Measurements from ENCODE around the gene ZNF648.

ZNF648 gene

DNA sequence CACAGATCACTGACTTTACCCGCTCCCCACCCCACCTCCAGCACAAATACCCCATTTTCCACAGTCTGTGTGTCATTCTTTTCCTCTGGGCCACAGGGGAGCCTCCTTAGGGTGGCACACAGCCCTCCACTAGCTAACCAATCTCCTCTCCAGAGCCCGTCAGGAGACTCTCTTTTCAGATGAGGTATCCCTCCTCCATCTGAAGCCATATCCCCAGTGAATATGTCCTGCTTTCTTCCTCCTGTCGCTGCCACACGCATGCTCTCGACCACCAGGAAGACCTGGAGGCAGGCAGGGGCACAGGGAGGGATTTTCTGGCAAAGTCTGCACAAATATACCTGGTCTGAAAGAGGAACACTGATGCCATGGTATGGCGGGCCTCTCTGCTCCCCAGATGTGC is 635 bp downstream of the ZNF648 start:
- TF ChIP-seq SIN3A (IDR thresholded peaks at IDR 0.05; ENCODE audit: borderline replicate concordance, insufficient read depth, low read length): no peak
- no peak for TF ChIP-seq FOXP2 (optimal IDR thresholded peaks at IDR 0.05; ENCODE audit: borderline replicate concordance, extremely low read depth, extremely low read length, insufficient read depth)
- no peak for TF ChIP-seq REST (IDR thresholded peaks at IDR 0.05; ENCODE audit: insufficient read depth in 1 of 2, low read depth in 2 of 2, low read length in 2 of 2)
- TF ChIP-seq TAF1 (IDR thresholded peaks at IDR 0.05; ENCODE audit: borderline replicate concordance, insufficient read depth, low read length): no peak
- no peak for TF ChIP-seq POLR2AphosphoS5 (IDR thresholded peaks at IDR 0.05; ENCODE audit: low read depth, low read length)

DNA sequence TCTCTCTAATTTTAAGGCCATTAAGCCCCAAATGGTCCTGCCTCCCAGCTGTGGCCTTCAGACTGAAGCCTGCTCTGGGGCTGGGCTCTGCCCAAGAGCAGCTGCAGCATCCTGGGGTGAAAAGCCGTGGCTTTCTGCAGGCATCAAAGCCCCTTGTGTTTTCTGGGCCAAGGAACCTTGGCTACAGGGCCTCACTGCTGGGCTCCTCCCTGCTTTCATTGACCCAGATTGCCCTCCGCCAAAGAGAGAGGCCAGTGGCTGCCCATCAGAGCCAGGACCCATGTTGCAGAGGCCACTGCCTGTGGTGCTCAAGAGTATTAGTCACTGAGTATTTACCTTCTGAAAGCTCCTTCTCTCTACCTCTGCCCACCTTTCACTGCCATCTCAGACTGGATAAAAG is 1.6 kb downstream of the ZNF648 start:
- TF ChIP-seq SIN3A (IDR thresholded peaks at IDR 0.05; ENCODE audit: borderline replicate concordance, insufficient read depth, low read length): no peak
- TF ChIP-seq POLR2AphosphoS5 (IDR thresholded peaks at IDR 0.05; ENCODE audit: low read depth, low read length): no peak
- no peak for TF ChIP-seq REST (IDR thresholded peaks at IDR 0.05; ENCODE audit: insufficient read depth in 1 of 2, low read depth in 2 of 2, low read length in 2 of 2)
- TF ChIP-seq TAF1 (IDR thresholded peaks at IDR 0.05; ENCODE audit: borderline replicate concordance, insufficient read depth, low read length): no peak
- no peak for TF ChIP-seq FOXP2 (optimal IDR thresholded peaks at IDR 0.05; ENCODE audit: borderline replicate concordance, extremely low read depth, extremely low read length, insufficient read depth)

DNA sequence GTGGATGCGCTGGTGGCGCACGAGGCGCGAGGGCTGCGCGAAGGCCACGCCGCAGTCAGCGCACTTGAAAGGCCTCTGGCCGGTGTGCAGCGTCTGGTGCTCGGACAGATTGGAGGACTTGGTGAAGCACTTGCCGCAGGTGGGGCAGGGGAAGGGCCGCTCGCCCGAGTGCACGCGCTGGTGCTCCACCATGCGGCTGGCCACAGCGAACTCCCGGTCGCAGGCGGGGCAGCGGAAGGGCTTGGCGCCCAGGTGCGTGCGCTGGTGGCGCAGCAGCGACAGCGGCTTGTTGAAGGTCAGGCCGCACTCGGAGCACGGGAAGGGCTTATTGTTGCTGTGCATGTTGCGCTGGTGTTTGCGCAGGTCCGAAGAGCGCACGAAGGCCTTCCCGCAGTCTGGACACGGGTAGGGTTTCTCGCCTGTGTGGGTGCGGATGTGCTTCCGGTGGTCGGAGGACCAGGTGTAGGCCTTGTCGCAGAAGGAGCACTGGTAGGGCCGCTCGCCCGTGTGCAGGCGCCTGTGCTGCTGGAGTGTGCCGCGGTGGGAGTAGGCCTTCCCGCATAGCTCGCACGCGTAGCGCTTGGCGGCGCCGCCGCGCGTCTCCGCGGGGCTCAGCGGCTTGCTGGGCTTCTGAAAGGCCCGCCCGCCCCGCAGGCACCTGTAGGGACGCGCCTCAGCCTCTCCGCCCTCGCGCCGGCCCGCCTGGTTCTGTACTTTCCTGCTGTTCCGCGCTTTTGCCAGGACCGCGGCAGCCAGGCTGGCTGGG is 4.7 kb downstream of the ZNF648 start:
- TF ChIP-seq SIN3A (IDR thresholded peaks at IDR 0.05; ENCODE audit: borderline replicate concordance, insufficient read depth, low read length): no peak
- no peak for TF ChIP-seq REST (IDR thresholded peaks at IDR 0.05; ENCODE audit: insufficient read depth in 1 of 2, low read depth in 2 of 2, low read length in 2 of 2)

DNA sequence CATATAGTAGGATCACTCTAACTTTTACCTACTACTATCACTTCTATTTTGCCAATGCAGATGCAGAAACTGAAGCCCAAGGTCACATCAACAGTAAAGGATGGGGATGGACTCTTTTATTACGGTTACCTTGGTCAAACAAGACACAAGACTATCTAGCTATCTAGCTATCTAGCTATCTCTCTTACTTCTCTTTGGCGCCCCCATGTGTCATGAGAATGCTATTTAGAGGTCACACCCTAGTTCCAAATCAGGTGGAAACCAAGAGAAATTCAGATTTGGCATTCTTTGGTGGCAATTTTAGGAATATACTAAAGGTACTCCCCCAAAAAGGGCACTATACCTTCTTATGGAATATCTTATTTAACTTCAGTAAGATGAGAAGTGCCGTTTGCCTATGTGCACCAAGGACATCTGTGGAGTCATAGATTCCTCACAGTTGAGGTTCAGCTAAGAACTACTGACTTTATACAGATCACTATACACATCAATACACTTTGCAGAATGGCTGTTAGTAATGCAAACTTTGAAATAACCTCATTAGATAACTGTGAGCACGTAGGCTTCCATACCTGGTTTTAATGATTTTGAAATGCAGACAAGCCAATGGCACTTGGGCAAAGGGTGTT is 6.7 kb downstream of the ZNF648 start:
- TF ChIP-seq REST (IDR thresholded peaks at IDR 0.05; ENCODE audit: insufficient read depth in 1 of 2, low read depth in 2 of 2, low read length in 2 of 2): no peak
- no peak for TF ChIP-seq TAF1 (IDR thresholded peaks at IDR 0.05; ENCODE audit: borderline replicate concordance, insufficient read depth, low read length)
- no peak for TF ChIP-seq SIN3A (IDR thresholded peaks at IDR 0.05; ENCODE audit: borderline replicate concordance, insufficient read depth, low read length)
- no peak for TF ChIP-seq FOXP2 (optimal IDR thresholded peaks at IDR 0.05; ENCODE audit: borderline replicate concordance, extremely low read depth, extremely low read length, insufficient read depth)
- no peak for TF ChIP-seq POLR2AphosphoS5 (IDR thresholded peaks at IDR 0.05; ENCODE audit: low read depth, low read length)

Data from PFSK-1 (cell line).